Naive thymus-derived CD8-positive, alpha-beta T cell (primary cell): Measurements from ENCODE around the gene EAF1. TPM values are rescaled to one million over a fixed set of nuclear protein-coding genes. Genes with fewer than 3 reads are reported as not detected.
"Not testable (repeated sequence)": the region's sequence is repeated elsewhere in the genome, so short reads cannot be mapped to it uniquely, and the experiment has no call there.

Experiments used
- ATAC-seq, 2 donors: fragments of 150-1000 bp; cut with Tn5 transposase in 1 of 2; sonication (Bioruptor Pico), chemical (Tn5 transposase) in 1 of 2; 1 replicate in 1 of 2; 2 replicates in 1 of 2; pipeline ENCODE4 v1.10.0; 2021; ENCODE audit warnings: mild to moderate bottlenecking in 2 of 2, moderate library complexity in 2 of 2
- POLR2A ChIA-PET: fragments of 350-600 bp; sonication (Branson Sonifier 250); formaldehyde crosslinking; loops from one replicate; lab custom pipeline; 2021; ENCODE audit warnings: antibody characterized with exemption; lab: Charles Lee
- DNase-seq, 10 donors: peaks; one replicate each; pipeline versions ENCODE4 v3.0.0 to v3.0.0-alpha.2; 2020 to 2022
- H3K27ac Mint-ChIP-seq, 10 donors: one replicate each; pipeline ENCODE4 v1.8.0; 2020 to 2022; ENCODE audit warnings: mild to moderate bottlenecking in 10 of 10, mixed read lengths in 10 of 10, moderate library complexity in 4 of 10, inconsistent platforms in 1 of 10
- H3K27me3 Mint-ChIP-seq, 5 donors: one replicate each; pipeline ENCODE4 v1.8.0; 2021 to 2022; ENCODE audit warnings: mixed read lengths in 5 of 5
- H3K36me3 Mint-ChIP-seq, 3 donors: one replicate each; pipeline ENCODE4 v1.8.0; 2020 to 2022; ENCODE audit warnings: mixed read lengths in 3 of 3, mild to moderate bottlenecking in 2 of 3, inconsistent platforms in 1 of 3
- H3K4me1 Mint-ChIP-seq, 4 donors: one replicate each; pipeline ENCODE4 v1.8.0; 2021 to 2022; ENCODE audit warnings: mixed read lengths in 4 of 4
- H3K4me3 Mint-ChIP-seq, 10 donors: one replicate each; pipeline ENCODE4 v1.8.0; 2020 to 2022; ENCODE audit warnings: mild to moderate bottlenecking in 10 of 10, mixed read lengths in 10 of 10, moderate library complexity in 6 of 10, inconsistent platforms in 1 of 10
- H3K9me3 Mint-ChIP-seq, 9 donors: one replicate each; pipeline ENCODE4 v1.8.0; 2020 to 2022; ENCODE audit warnings: mixed read lengths in 9 of 9, mild to moderate bottlenecking in 3 of 9, inconsistent platforms in 1 of 9, moderate library complexity in 1 of 9
- polyA plus RNA-seq, 3 donors: library from polyadenylated mRNA; unstranded; fragments of 300-500 nt; fragmentation: Illumina TruSeq; gene quantifications; one replicate each; pipeline ENCODE4 v1.2.3, GENCODE V29; 2021
- total RNA-seq, 8 experiments: library from RNA in 2 of 8; stranded (reverse) in 2 of 8; gene quantifications; one replicate each; pipeline ENCODE4 v1.2.3 and lab custom pipeline; 2021 to 2026

The EAF1 gene
- total and polyA plus RNA-seq, 5 experiments from 2014 or later = 4.6 to 17.5 (median 7.7) TPM

DNA sequence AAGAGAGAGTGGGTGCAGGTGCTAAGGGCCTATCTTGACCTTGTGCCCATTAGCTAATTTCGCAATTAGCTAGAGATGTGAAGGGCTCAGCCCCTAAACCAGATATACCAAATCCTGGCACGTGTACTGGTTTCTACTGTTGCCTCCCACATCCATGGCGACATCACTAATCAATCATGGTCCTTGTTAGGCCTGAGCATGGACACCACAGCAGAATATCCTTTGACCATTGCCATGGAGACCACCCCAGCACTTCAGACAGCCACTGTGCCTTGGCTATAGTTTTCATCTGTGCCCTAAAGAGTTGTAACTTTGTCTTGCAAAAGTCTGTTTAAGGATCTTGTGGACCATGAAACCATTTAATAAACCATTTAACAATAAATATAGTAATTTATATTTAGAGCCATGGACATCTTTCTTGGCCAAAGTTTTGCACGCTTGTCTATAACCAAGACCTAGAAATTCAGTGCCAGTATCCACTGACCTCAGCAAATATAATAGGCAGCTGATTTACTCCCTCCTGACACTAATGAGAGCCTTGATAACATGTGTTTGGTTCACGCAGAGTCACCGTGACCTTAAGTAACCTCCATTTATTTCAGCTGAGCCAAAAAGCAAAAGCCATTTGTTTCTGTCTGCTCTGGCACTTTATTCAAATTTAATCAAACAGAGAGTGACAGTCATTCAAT, 50.7 kb downstream of the EAF1 start:
- POLR2A ChIA-PET = no interaction called here
- no peak for ATAC-seq
- no peak overlapping the region for H3K27ac Mint-ChIP-seq
- H3K4me1 Mint-ChIP-seq = no peaks in the 10 kb centered on the region
- no peak for DNase-seq
- peaks cover 0 to 3% (median 0%) of the 10 kb centered on the region in 9 donors for H3K9me3 Mint-ChIP-seq
- no peaks in the 10 kb centered on the region for H3K27me3 Mint-ChIP-seq
- peaks cover 0 to 2% (median 2%) of the 10 kb centered on the region in 3 donors for H3K36me3 Mint-ChIP-seq
- H3K4me3 Mint-ChIP-seq = no peak overlapping the region

DNA sequence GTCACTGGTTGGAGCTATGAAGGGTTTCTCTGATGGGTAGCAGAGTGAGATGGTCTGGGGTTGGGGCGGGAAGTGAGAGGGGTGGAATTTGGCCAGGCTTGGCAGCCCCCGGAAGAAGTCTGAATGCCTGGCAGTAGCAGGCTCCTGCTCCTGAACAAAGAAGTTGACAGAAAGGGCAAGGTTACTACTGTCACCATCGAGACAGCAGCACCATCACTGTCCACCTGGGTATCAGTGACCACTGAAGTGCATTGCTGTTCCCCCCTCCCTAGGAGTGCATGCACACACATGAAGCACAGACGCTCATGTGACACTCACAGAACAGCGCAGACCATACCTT, 51.2 kb downstream of the EAF1 start:
- DNase-seq = no peak
- H3K4me1 Mint-ChIP-seq = peaks cover 0 to 4% (median 1%) of the 10 kb centered on the region in 4 donors
- H3K27me3 Mint-ChIP-seq = no peaks in the 10 kb centered on the region
- no peak for ATAC-seq
- no peak overlapping the region for H3K4me3 Mint-ChIP-seq
- H3K36me3 Mint-ChIP-seq = peaks cover 0 to 2% (median 2%) of the 10 kb centered on the region in 3 donors
- POLR2A ChIA-PET = no interaction called here
- no peak overlapping the region for H3K27ac Mint-ChIP-seq
- peaks cover 0 to 3% (median 0%) of the 10 kb centered on the region in 9 donors for H3K9me3 Mint-ChIP-seq

- Mint-ChIP-seq H3K36me3 (peaks cover 0 to 2% (median 0%) of the 10 kb centered on the region in 3 donors), H3K27ac (no peak overlapping the region), H3K4me1 (peaks cover 0 to 4% (median 1%) of the 10 kb centered on the region in 4 donors), H3K27me3 (no peaks in the 10 kb centered on the region), H3K9me3 (peaks cover 0 to 6% (median 0%) of the 10 kb centered on the region in 9 donors), H3K4me3 (no peak overlapping the region)
- ATAC-seq = no peak
- POLR2A ChIA-PET = no interaction called here
- no peak for DNase-seq
Measured at GRCh38 chr3:15479400-15480224, 52.2 kb downstream of the EAF1 start.

DNA sequence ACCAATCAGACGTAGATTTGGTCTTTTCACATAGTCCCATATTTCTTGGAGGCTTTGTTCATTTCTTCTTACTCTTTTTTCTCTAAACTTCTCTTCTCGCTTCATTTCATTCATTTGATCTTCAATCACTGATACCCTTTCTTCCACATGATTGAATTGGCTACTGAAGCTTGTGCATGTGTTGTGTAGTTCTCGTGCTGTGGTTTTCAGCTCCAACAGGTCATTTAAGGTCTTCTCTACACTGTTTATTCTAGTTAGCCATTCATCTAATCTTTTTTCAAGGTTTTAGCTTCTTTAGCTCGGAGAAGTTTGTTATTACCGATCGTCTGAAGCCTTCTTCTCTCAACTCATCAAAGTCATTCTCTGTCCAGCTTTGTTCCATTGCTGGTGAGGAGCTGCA, 57.2 kb downstream of the EAF1 start:
- H3K27me3 Mint-ChIP-seq, H3K4me1 Mint-ChIP-seq, DNase-seq, ATAC-seq, H3K9me3 Mint-ChIP-seq, POLR2A ChIA-PET, H3K4me3 Mint-ChIP-seq, H3K27ac Mint-ChIP-seq: not testable (repeated sequence)
- peaks cover 9 to 16% (median 10%) of the 10 kb centered on the region in 3 donors for H3K36me3 Mint-ChIP-seq

- Mint-ChIP-seq H3K27me3 (no peaks in the 10 kb centered on the region), H3K4me1 (peaks cover 0 to 11% (median 1%) of the 10 kb centered on the region in 4 donors), H3K36me3 (peaks cover 9 to 16% (median 10%) of the 10 kb centered on the region in 3 donors), H3K27ac (no peak overlapping the region), H3K9me3 (peaks cover 0 to 9% (median 2%) of the 10 kb centered on the region in 9 donors), H3K4me3 (no peak overlapping the region)
- POLR2A ChIA-PET = no interaction called here
- ATAC-seq = no peak
- no peak for DNase-seq
Measured at GRCh38 chr3:15486020-15486419, 58.6 kb downstream of the EAF1 start.

GRCh38 chr3:15486979-15487378, 59.6 kb downstream of the EAF1 start:
- Mint-ChIP-seq H3K4me3 (no peak overlapping the region), H3K27me3 (no peaks in the 10 kb centered on the region), H3K27ac (peak overlapping the region in 1 of 10 donors; percentile 45), H3K36me3 (peaks cover 9 to 16% (median 10%) of the 10 kb centered on the region in 3 donors), H3K9me3 (peaks cover 0 to 9% (median 0%) of the 10 kb centered on the region in 9 donors), H3K4me1 (peaks cover 0 to 11% (median 1%) of the 10 kb centered on the region in 4 donors)
- POLR2A ChIA-PET = no interaction called here
- ATAC-seq (no peak), DNase-seq (no peak)

DNA sequence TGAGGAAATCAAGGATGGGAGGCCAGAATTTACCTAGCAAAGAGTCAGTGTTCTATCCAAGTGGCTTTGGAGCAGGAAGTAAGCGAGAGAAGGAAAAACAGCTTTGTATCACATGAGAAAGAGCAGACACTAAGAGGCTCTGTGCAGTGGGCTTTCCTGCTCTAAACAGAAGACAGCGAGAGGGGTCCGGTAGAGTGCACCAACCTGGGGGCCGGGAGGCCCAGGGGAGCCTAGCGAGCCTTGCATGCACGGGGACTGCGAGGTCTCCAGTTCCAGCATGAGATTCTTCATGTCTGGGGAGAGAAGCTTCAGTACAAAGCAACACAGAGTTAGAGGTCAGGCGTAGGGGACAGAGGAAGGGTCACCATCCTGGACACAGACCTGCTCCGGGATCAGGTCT, 60.6 kb downstream of the EAF1 start:
- H3K9me3 Mint-ChIP-seq = peaks cover 0 to 9% (median 0%) of the 10 kb centered on the region in 9 donors
- H3K4me3 Mint-ChIP-seq = no peak overlapping the region
- H3K27ac Mint-ChIP-seq = no peak overlapping the region
- H3K36me3 Mint-ChIP-seq = peaks cover 9 to 16% (median 10%) of the 10 kb centered on the region in 3 donors
- no peaks in the 10 kb centered on the region for H3K27me3 Mint-ChIP-seq
- peaks cover 0 to 11% (median 1%) of the 10 kb centered on the region in 4 donors for H3K4me1 Mint-ChIP-seq
- ATAC-seq (no peak), DNase-seq (no peak)
- POLR2A ChIA-PET = no interaction called here

GRCh38 chr3:15490158-15490557, 62.8 kb downstream of the EAF1 start:
- H3K4me1 Mint-ChIP-seq = peaks cover 0 to 16% (median 0%) of the 10 kb centered on the region in 4 donors
- H3K9me3 Mint-ChIP-seq = peaks cover 0 to 2% (median 0%) of the 10 kb centered on the region in 9 donors
- no peak overlapping the region for H3K27ac Mint-ChIP-seq
- POLR2A ChIA-PET = no interaction called here
- ATAC-seq (no peak), DNase-seq (no peak)
- no peak overlapping the region for H3K4me3 Mint-ChIP-seq
- H3K27me3 Mint-ChIP-seq = no peaks in the 10 kb centered on the region
- peaks cover 9 to 16% (median 10%) of the 10 kb centered on the region in 3 donors for H3K36me3 Mint-ChIP-seq

DNA sequence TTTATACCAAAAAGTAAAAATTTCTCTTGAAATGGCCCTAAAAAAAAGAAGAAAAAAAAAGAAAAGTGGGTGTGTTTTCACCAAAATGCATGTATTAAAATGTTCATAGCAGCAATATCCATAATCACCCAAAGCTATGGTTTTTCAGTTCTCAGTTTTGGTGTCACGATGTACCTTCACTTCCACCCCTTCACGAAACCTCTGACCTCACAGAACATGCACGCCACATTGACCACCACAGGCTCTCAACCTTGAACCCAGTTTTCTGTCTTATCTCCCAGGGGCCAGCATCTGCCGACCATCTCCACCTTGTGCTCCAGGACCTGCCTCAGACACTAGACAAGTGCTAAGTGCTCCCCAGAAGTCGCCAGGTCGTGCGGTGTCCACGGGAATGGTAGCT, 63.7 kb downstream of the EAF1 start:
- no peak overlapping the region for H3K4me3 Mint-ChIP-seq
- no peaks in the 10 kb centered on the region for H3K27me3 Mint-ChIP-seq
- H3K9me3 Mint-ChIP-seq = no peaks in the 10 kb centered on the region
- POLR2A ChIA-PET = no interaction called here
- ATAC-seq = no peak
- DNase-seq = no peak
- peaks cover 9 to 14% (median 10%) of the 10 kb centered on the region in 3 donors for H3K36me3 Mint-ChIP-seq
- no peak overlapping the region for H3K27ac Mint-ChIP-seq
- peaks cover 0 to 16% (median 0%) of the 10 kb centered on the region in 4 donors for H3K4me1 Mint-ChIP-seq

Other genes starting within 250 kb of the EAF1 start
- gene CAPN7, start 221.4 kb upstream of the EAF1 start, total RNA-seq = 100 to 1,000 TPM in 1 of 2 experiments, 10 to 100 TPM in 1; 98.6 to 101 TPM
- 10 to 100 TPM; 17.8 to 33.2 (median 21.4) TPM for gene CAPN7, start 221.4 kb upstream of the EAF1 start, polyA plus RNA-seq
- 1 to 10 TPM; 4.4 to 4.8 TPM for gene SH3BP5, start 95.0 kb upstream of the EAF1 start, total RNA-seq
- 10 to 100 TPM; 12.1 to 26.1 (median 13.7) TPM for gene SH3BP5, start 95.0 kb upstream of the EAF1 start, polyA plus RNA-seq
- 10 to 100 TPM; 15.6 to 16.9 TPM for gene METTL6, start 54 bp upstream of the EAF1 start, total RNA-seq
- 10 to 100 TPM; 14.8 to 22.2 (median 18.3) TPM for gene METTL6, start 54 bp upstream of the EAF1 start, polyA plus RNA-seq
- 1 to 10 TPM; 2.9 to 3.4 TPM for gene COLQ, start 94.1 kb downstream of the EAF1 start, total RNA-seq
- gene COLQ, start 94.1 kb downstream of the EAF1 start, polyA plus RNA-seq = under 1 TPM in 2 of 3 donors, not detected in 1; 0.09 to 0.15 TPM
- gene HACL1, start 174.0 kb downstream of the EAF1 start, total RNA-seq = 10 to 100 TPM; 41.5 to 42.9 TPM
- gene HACL1, start 174.0 kb downstream of the EAF1 start, polyA plus RNA-seq = 10 to 100 TPM; 31.7 to 33.8 (median 32.4) TPM
- gene BTD, start 174.1 kb downstream of the EAF1 start, total RNA-seq = 10 to 100 TPM; 11.5 to 14.7 TPM
- 10 to 100 TPM; 13.7 to 17.4 (median 14.8) TPM for gene BTD, start 174.1 kb downstream of the EAF1 start, polyA plus RNA-seq